ENCODE data around the gene SQOR. TPM values are rescaled to one million over a fixed set of nuclear protein-coding genes. Genes with fewer than 3 reads are reported as not detected.

SQOR gene
- total and polyA plus RNA-seq, 9 donors, result 5.5 to 35.1 (median 11.8) TPM

DNA sequence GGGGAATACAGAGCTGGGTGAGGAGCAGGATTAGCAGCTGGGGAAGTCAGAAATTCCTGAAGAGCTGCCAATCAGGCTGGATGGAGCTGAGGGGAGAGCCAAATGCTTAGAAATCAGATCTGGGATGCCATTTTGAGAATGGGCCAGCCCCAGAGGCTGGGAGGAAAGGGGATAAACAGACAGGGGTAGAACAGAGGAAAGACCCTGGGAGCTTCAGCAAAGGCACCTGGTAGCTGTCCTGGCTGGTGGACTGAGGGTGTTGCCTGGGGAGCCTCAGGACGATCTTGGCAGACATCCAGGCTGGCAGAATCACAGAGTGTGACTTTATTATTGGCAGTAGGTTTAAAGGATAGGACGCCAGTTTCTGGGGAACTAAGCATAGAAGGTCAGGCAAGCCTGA is 97.8 kb downstream of the SQOR start:
- Histone ChIP-seq H3K9me3 (no peaks in the 10 kb centered on the region), H3K27ac (no peak overlapping the region), H3K4me3 (no peak overlapping the region), H3K4me1 (ENCODE audit: insufficient read depth) (no peaks in the 10 kb centered on the region), H3K27me3 (no peaks in the 10 kb centered on the region), H3K36me3 (no peaks in the 10 kb centered on the region)
- WGBS, 3 donors, result 13 to 16% (median 15%) methylated on average over 2 of the region's 2 CpGs
- no peak for DNase-seq
- intact Hi-C loops (cut with DNase I), result no loop called here
- TF ChIP-seq, protein P1, sequence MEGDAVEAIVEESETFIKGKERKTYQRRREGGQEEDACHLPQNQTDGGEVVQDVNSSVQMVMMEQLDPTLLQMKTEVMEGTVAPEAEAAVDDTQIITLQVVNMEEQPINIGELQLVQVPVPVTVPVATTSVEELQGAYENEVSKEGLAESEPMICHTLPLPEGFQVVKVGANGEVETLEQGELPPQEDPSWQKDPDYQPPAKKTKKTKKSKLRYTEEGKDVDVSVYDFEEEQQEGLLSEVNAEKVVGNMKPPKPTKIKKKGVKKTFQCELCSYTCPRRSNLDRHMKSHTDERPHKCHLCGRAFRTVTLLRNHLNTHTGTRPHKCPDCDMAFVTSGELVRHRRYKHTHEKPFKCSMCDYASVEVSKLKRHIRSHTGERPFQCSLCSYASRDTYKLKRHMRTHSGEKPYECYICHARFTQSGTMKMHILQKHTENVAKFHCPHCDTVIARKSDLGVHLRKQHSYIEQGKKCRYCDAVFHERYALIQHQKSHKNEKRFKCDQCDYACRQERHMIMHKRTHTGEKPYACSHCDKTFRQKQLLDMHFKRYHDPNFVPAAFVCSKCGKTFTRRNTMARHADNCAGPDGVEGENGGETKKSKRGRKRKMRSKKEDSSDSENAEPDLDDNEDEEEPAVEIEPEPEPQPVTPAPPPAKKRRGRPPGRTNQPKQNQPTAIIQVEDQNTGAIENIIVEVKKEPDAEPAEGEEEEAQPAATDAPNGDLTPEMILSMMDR (IDR thresholded peaks at IDR 0.05), result no peak
- no peak for TF ChIP-seq EP300 (IDR thresholded peaks at IDR 0.05)
- no peak for TF ChIP-seq POLR2A (IDR thresholded peaks at IDR 0.05)

DNA sequence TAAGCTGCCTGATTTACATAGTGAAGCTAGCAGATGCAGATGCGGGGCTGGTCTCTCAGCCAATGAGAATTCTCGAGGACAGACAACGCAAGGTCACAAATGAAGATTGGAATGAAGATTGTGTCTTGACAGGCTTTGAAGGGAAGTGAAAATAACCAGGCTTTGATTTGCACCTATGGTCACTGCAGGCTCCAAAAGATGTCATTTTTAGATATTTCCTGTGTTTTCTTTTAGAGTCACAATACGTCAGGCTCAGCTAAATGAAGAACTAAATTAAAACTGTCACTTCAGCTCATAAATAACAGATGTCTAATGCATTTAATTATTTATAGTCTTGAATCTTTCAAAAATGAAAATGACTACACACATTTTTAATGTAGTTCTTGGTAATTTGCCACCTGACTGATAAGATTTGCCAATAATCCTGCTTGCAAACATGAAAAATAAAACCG is 99.5 kb downstream of the SQOR start:
- Histone ChIP-seq H3K9me3 (no peaks in the 10 kb centered on the region), H3K4me3 (no peak overlapping the region), H3K4me1 (ENCODE audit: insufficient read depth) (no peaks in the 10 kb centered on the region), H3K27me3 (no peaks in the 10 kb centered on the region), H3K27ac (no peak overlapping the region), H3K36me3 (no peaks in the 10 kb centered on the region)
- WGBS, 3 donors, result 62 to 81% (median 79%) methylated on average over 5 of the region's 5 CpGs
- intact Hi-C loops (cut with DNase I), result no loop called here
- DNase-seq, result no peak
- TF ChIP-seq POLR2A (IDR thresholded peaks at IDR 0.05), result no peak
- TF ChIP-seq, protein P1 (IDR thresholded peaks at IDR 0.05), result no peak
- no peak for TF ChIP-seq EP300 (IDR thresholded peaks at IDR 0.05)

Small RNA genes within 50 kb of the gene (small RNA-seq; reads per million reads assigned to genes)
- not detected for gene RF00019

Other genes starting within 250 kb of the SQOR start
- 10 to 100 TPM in 2 of 7 donors, 1 to 10 TPM in 5; 4.2 to 10.9 (median 8.8) TPM for gene SLC30A4, start 112.3 kb upstream of the SQOR start, total RNA-seq
- 1 to 10 TPM; 2.5 to 5.5 TPM for gene SLC30A4, start 112.3 kb upstream of the SQOR start, polyA plus RNA-seq
- gene BLOC1S6, start 47.6 kb upstream of the SQOR start, total RNA-seq, result 10 to 100 TPM; 34.1 to 58.3 (median 46.1) TPM
- 10 to 100 TPM; 28.8 to 32.2 TPM for gene BLOC1S6, start 47.6 kb upstream of the SQOR start, polyA plus RNA-seq